CD14-positive monocyte (primary cell): ENCODE results near the gene TRABD2B. TPM values are rescaled to one million over a fixed set of nuclear protein-coding genes. Genes with fewer than 3 reads are reported as not detected.
A peak's percentile ranks its signal among the peaks of the same experiment; 100 is the strongest.

Source experiments
- DNase-seq, 3 donors: peaks; one replicate each; pipeline ENCODE4 v3.0.0-alpha.2; 2011 to 2022
- H2AFZ ChIP-seq: 2 replicates; pipeline ENCODE4 v1.6.0; 2012; ENCODE audit warnings: mild to moderate bottlenecking, low read depth, low read length, inconsistent platforms; ENCODE audit not compliant: insufficient read depth, poor library complexity, severe bottlenecking
- H3K27ac ChIP-seq, 2 donors: 1 replicate in 1 of 2; 2 replicates in 1 of 2; pipeline ENCODE4 v1.5.1; 2012 to 2013; ENCODE audit warnings: low read length in 2 of 2, control low read depth in 1 of 2, inconsistent platforms in 1 of 2, low read depth in 1 of 2, mild to moderate bottlenecking in 1 of 2
- H3K27me3 ChIP-seq, 2 donors: one replicate each; pipeline versions ENCODE4 v1.6.0 to v1.6.1; 2011 to 2013; ENCODE audit warnings: low read length in 2 of 2; ENCODE audit not compliant: control insufficient read depth in 2 of 2, insufficient read depth in 2 of 2
- H3K36me3 ChIP-seq, 2 donors: replicated peaks in 1 of 2; 1 replicate in 1 of 2; 2 replicates in 1 of 2; pipeline versions ENCODE4 v1.5.1 to v1.6.1; 2012 to 2013; ENCODE audit warnings: low read length in 2 of 2, control low read depth in 1 of 2, inconsistent platforms in 1 of 2, mild to moderate bottlenecking in 1 of 2; ENCODE audit not compliant: insufficient read depth in 2 of 2, control insufficient read depth in 1 of 2
- H3K4me1 ChIP-seq, 2 donors: 1 replicate in 1 of 2; 2 replicates in 1 of 2; pipeline versions ENCODE4 v1.5.1 to v1.6.1; 2012 to 2013; ENCODE audit warnings: low read length in 2 of 2, control low read depth in 1 of 2, inconsistent platforms in 1 of 2, mild to moderate bottlenecking in 1 of 2, moderate library complexity in 1 of 2; ENCODE audit not compliant: insufficient read depth in 2 of 2, control insufficient read depth in 1 of 2
- H3K4me2 ChIP-seq: replicated peaks from 2 replicates; pipeline ENCODE3; 2012; ENCODE audit warnings: low read length, moderate library complexity, mild to moderate bottlenecking; ENCODE audit not compliant: poor library complexity, severe bottlenecking; ENCODE audit errors: extremely low read depth
- H3K4me3 ChIP-seq, 3 experiments: fragments of 200-600 bp in 1 of 3; sonication (generic) in 1 of 3; replicated peaks in 1 of 3; 1 replicate in 2 of 3; 2 replicates in 1 of 3; pipeline ENCODE4 v1.5.1; 2011 to 2013; ENCODE audit warnings: low read length in 3 of 3, mild to moderate bottlenecking in 3 of 3, control low read depth in 2 of 3, low read depth in 2 of 3, inconsistent platforms in 1 of 3, moderate library complexity in 1 of 3
- H3K79me2 ChIP-seq: 2 replicates; pipeline ENCODE4 v1.6.0; 2012; ENCODE audit warnings: mild to moderate bottlenecking, control low read depth, inconsistent platforms, low read length, moderate library complexity; ENCODE audit not compliant: insufficient read depth
- H3K9ac ChIP-seq: 2 replicates; pipeline ENCODE4 v1.6.0; 2017; ENCODE audit warnings: low read length, mild to moderate bottlenecking; ENCODE audit not compliant: insufficient read depth, poor library complexity, severe bottlenecking
- H3K9me3 ChIP-seq, 2 donors: replicated peaks in 1 of 2; 1 replicate in 1 of 2; 2 replicates in 1 of 2; pipeline versions ENCODE4 v1.5.1 to v1.6.1; 2012 to 2013; ENCODE audit warnings: low read length in 2 of 2, control low read depth in 1 of 2; ENCODE audit not compliant: control insufficient read depth in 1 of 2, insufficient read depth in 1 of 2
- H4K20me1 ChIP-seq: 2 replicates; pipeline ENCODE4 v1.6.0; 2012; ENCODE audit warnings: mild to moderate bottlenecking, low read length, control low read depth, moderate library complexity; ENCODE audit not compliant: insufficient read depth
- H3K27ac Mint-ChIP-seq, 7 donors: one replicate each; pipeline ENCODE4 v1.8.0; 2020; ENCODE audit warnings: mild to moderate bottlenecking in 7 of 7, mixed read lengths in 7 of 7, moderate library complexity in 6 of 7, inconsistent platforms in 2 of 7
- H3K27me3 Mint-ChIP-seq, 3 donors: one replicate each; pipeline ENCODE4 v1.8.0; 2021 to 2022; ENCODE audit warnings: low read depth in 3 of 3, mild to moderate bottlenecking in 3 of 3, mixed read lengths in 3 of 3, moderate library complexity in 3 of 3, inconsistent platforms in 1 of 3
- H3K36me3 Mint-ChIP-seq, 2 donors: one replicate each; pipeline ENCODE4 v1.8.0; 2020; ENCODE audit warnings: mixed read lengths in 2 of 2, inconsistent platforms in 1 of 2, mild to moderate bottlenecking in 1 of 2
- H3K4me1 Mint-ChIP-seq: one replicate; pipeline ENCODE4 v1.8.0; 2020; ENCODE audit warnings: mild to moderate bottlenecking, mixed read lengths
- H3K4me3 Mint-ChIP-seq, 2 donors: one replicate each; pipeline ENCODE4 v1.8.0; 2020; ENCODE audit warnings: mild to moderate bottlenecking in 2 of 2, mixed read lengths in 2 of 2, moderate library complexity in 1 of 2
- H3K9me3 Mint-ChIP-seq, 7 donors: one replicate each; pipeline ENCODE4 v1.8.0; 2020 to 2022; ENCODE audit warnings: mixed read lengths in 7 of 7, mild to moderate bottlenecking in 6 of 7, moderate library complexity in 6 of 7, inconsistent platforms in 2 of 7
- WGBS: methylation state at CpG from one replicate; pipeline ENCODE4 v1.1.5; 2013; ENCODE audit warnings: missing lambda C conversion rate; ENCODE audit not compliant: insufficient coverage; 5-methylcytosine and 5-hydroxymethylcytosine counted together
- intact Hi-C, 2 donors: fragments of 100-400 bp; cut with micrococcal nuclease; formaldehyde crosslinking; loops; one replicate each; pipeline versions ENCODE4 v1.15.0 to v1.15.1; 2023
- polyA plus RNA-seq, 3 donors: library from polyadenylated mRNA; depleted of rRNA in 1 of 3; unstranded in 2 of 3; stranded (reverse) in 1 of 3; fragments of 300-500 nt in 2 of 3; fragments of >200 nt in 1 of 3; fragmentation: Illumina TruSeq in 2 of 3; gene quantifications; 1 replicate in 2 of 3; 2 replicates in 1 of 3; pipeline ENCODE4 v1.2.3, GENCODE V29; 2012 to 2021
- TF ChIP-seq, protein P1 (sequence below): fragments of 200-600 bp; IDR thresholded peaks from one replicate; pipeline ENCODE4 v1.8.0; 2022; ENCODE audit warnings: antibody characterized with exemption, mild to moderate bottlenecking

TRABD2B gene
- polyA plus RNA-seq, 3 donors = not detected

DNA sequence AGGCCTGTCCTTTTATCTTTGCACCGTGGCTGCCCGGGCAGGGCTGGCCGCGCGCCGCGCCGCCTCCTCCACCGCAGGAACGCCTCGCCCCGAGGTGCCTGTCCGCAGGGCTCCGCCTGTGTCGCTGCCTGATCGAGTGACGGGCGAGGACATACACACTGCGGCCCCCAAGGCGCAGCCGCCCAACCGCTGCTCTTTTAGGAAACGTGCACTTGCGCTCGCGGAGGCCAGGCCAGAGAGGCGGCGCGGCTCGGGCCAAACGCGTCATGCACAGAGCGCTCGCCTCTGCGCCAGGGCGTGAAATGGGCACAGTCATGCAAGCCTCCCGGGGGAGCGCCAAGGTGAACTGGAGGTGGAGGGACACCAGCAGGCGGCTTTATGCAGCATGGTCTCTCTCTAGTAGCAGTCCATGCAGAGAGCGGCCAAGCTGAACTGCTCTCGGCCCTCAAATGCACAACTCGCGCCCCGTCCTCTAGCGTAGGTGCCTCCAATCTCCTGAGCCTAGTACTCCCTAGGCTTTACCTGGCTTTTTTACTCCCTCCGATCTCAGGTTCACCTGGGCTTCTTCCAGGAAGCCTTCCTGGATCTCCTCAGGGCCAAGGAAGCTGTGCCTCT is 12.9 kb downstream of the TRABD2B start:
- no peak overlapping the region for H3K4me3 ChIP-seq
- Mint-ChIP-seq H3K27me3 (peaks cover 55 to 60% (median 60%) of the 10 kb centered on the region in 3 donors), H3K4me3 (peak overlapping the region in 1 of 2 donors; percentile 52), H3K36me3 (no peaks in the 10 kb centered on the region), H3K9me3 (peaks cover 0 to 5% (median 1%) of the 10 kb centered on the region in 7 donors), H3K4me1 (no peaks in the 10 kb centered on the region), H3K27ac (no peak overlapping the region)
- peaks cover 26 to 68% of the 10 kb centered on the region in 2 donors for H3K27me3 ChIP-seq
- DNase-seq = no peak
- H2AFZ ChIP-seq = no peak overlapping the region
- no peaks in the 10 kb centered on the region for H4K20me1 ChIP-seq
- H3K4me1 ChIP-seq = no peaks in the 10 kb centered on the region
- no peak overlapping the region for H3K27ac ChIP-seq
- intact Hi-C loops = loop anchor here in 1 of 2 donors (10.0 kb wide), 1 partner anchor 251 kb away; no protein-coding TSS in a partner anchor
- H3K79me2 ChIP-seq = no peaks in the 10 kb centered on the region
- TF ChIP-seq, protein P1, sequence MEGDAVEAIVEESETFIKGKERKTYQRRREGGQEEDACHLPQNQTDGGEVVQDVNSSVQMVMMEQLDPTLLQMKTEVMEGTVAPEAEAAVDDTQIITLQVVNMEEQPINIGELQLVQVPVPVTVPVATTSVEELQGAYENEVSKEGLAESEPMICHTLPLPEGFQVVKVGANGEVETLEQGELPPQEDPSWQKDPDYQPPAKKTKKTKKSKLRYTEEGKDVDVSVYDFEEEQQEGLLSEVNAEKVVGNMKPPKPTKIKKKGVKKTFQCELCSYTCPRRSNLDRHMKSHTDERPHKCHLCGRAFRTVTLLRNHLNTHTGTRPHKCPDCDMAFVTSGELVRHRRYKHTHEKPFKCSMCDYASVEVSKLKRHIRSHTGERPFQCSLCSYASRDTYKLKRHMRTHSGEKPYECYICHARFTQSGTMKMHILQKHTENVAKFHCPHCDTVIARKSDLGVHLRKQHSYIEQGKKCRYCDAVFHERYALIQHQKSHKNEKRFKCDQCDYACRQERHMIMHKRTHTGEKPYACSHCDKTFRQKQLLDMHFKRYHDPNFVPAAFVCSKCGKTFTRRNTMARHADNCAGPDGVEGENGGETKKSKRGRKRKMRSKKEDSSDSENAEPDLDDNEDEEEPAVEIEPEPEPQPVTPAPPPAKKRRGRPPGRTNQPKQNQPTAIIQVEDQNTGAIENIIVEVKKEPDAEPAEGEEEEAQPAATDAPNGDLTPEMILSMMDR = no peak
- WGBS = 12% methylated on average over 46 of the region's 46 CpGs
- H3K36me3 ChIP-seq = no peaks in the 10 kb centered on the region
- no peak overlapping the region for H3K4me2 ChIP-seq
- peaks cover 0 to 4% of the 10 kb centered on the region in 2 donors for H3K9me3 ChIP-seq
- no peak overlapping the region for H3K9ac ChIP-seq

- Histone ChIP-seq H3K27ac (no peak overlapping the region), H3K36me3 (no peaks in the 10 kb centered on the region), H3K9ac (no peak overlapping the region), H3K27me3 (peaks cover 26 to 65% of the 10 kb centered on the region in 2 donors), H3K4me3 (no peak overlapping the region), H3K4me2 (no peak overlapping the region), H2AFZ (no peak overlapping the region), H3K9me3 (peaks cover 0 to 4% of the 10 kb centered on the region in 2 donors), H3K4me1 (no peaks in the 10 kb centered on the region), H4K20me1 (no peaks in the 10 kb centered on the region), H3K79me2 (no peaks in the 10 kb centered on the region)
- 12% methylated on average over 3 of the region's 12 CpGs for WGBS
- peaks cover 0 to 5% (median 1%) of the 10 kb centered on the region in 7 donors for H3K9me3 Mint-ChIP-seq
- peaks cover 54 to 61% (median 60%) of the 10 kb centered on the region in 3 donors for H3K27me3 Mint-ChIP-seq
- peak overlapping the region in 1 of 2 donors; percentile 69 for H3K4me3 Mint-ChIP-seq
- no peaks in the 10 kb centered on the region for H3K36me3 Mint-ChIP-seq
- H3K4me1 Mint-ChIP-seq = no peaks in the 10 kb centered on the region
- TF ChIP-seq, protein P1 = no peak
- no peak overlapping the region for H3K27ac Mint-ChIP-seq
- no peak for DNase-seq
- intact Hi-C loops = loop anchor here in 1 of 2 donors (10.0 kb wide), 1 partner anchor 251 kb away; no protein-coding TSS in a partner anchor
Measured at GRCh38 chr1:47983691-47984090, 13.5 kb downstream of the TRABD2B start.
